Measurements from ENCODE around the gene PITX3. TPM values are rescaled to one million over a fixed set of nuclear protein-coding genes. Genes with fewer than 3 reads are reported as not detected.

PITX3 gene
- total RNA-seq (not detected), polyA plus RNA-seq (not detected)
- long read RNA-seq, donor 1, result 0 reads
- long read RNA-seq, donor 2, result 0 reads

- 1 to 2% (median 1%) methylated on average over 25 to 57 of the region's 57 CpGs for WGBS, 5 donors
- H3K9me3 ChIP-seq, result no peaks in the 10 kb centered on the region
- no peaks in the 10 kb centered on the region for H3K36me3 ChIP-seq
- H3K4me1 ChIP-seq, result peaks cover 19 to 48% (median 38%) of the 10 kb centered on the region in 6 donors
- peak; percentile 93 for DNase-seq
- H3K27me3 ChIP-seq (replicated peaks in 1 of 7), result peaks cover 0 to 43% (median 18%) of the 10 kb centered on the region in 7 donors
- TF ChIP-seq CTCF (IDR thresholded peaks at IDR 0.05 in 8 of 11, conservative IDR thresholded peaks at IDR 0.05 in 3 of 11) (peak in 1 of 11 experiments; percentile 31), POLR2AphosphoS5 (IDR thresholded peaks at IDR 0.05) (peak in 2 of 3 donors; percentile 64 to 66), POLR2A (IDR thresholded peaks at IDR 0.05) (no peak)
- intact Hi-C loops (cut with DNase I; ENCODE audit: low total_unique reads), result no loop called here
- peak within 1 kb of the TSS; percentile 46 to 77 (median 52) for H3K4me3 ChIP-seq
- no peak within 1 kb of the TSS for H3K27ac ChIP-seq
Observed at GRCh38 chr10:102241444-102242117, at the start of gene PITX3. Gene PITX3, minus strand, starts transcription at chr10:102241512. Its CDS starts 9,432 bp downstream, at chr10:102232080.

- H3K4me1 ChIP-seq, result peaks cover 0 to 18% (median 1%) of the 10 kb centered on the region in 6 donors
- no peak for DNase-seq
- H3K27ac ChIP-seq, result no peak overlapping the region
- TF ChIP-seq CTCF (IDR thresholded peaks at IDR 0.05 in 8 of 11, conservative IDR thresholded peaks at IDR 0.05 in 3 of 11) (no peak), POLR2AphosphoS5 (IDR thresholded peaks at IDR 0.05) (no peak), POLR2A (IDR thresholded peaks at IDR 0.05) (no peak)
- H3K27me3 ChIP-seq (replicated peaks in 1 of 7), result no peaks in the 10 kb centered on the region
- H3K9me3 ChIP-seq, result no peaks in the 10 kb centered on the region
- no peak overlapping the region for H3K4me3 ChIP-seq
- 90 to 100% (median 96%) methylated on average over 3 of the region's 3 CpGs for WGBS, 5 donors
- intact Hi-C loops (cut with DNase I; ENCODE audit: low total_unique reads), result no loop called here
- peaks cover 0 to 33% (median 3%) of the 10 kb centered on the region in 6 donors for H3K36me3 ChIP-seq
Observed at GRCh38 chr10:102289840-102290239, 48.5 kb upstream of the PITX3 start.

GRCh38 chr10:102289356-102289755, 48.0 kb upstream of the PITX3 start:
- H3K27me3 ChIP-seq (replicated peaks in 1 of 7), result no peaks in the 10 kb centered on the region
- H3K9me3 ChIP-seq, result no peaks in the 10 kb centered on the region
- peaks cover 0 to 23% (median 1%) of the 10 kb centered on the region in 6 donors for H3K4me1 ChIP-seq
- no peak overlapping the region for H3K27ac ChIP-seq
- H3K4me3 ChIP-seq, result no peak overlapping the region
- no peak for DNase-seq
- WGBS, 5 donors, result 94 to 98% (median 98%) methylated on average over 2 of the region's 2 CpGs
- TF ChIP-seq CTCF (IDR thresholded peaks at IDR 0.05 in 8 of 11, conservative IDR thresholded peaks at IDR 0.05 in 3 of 11) (no peak), POLR2A (IDR thresholded peaks at IDR 0.05) (no peak), POLR2AphosphoS5 (IDR thresholded peaks at IDR 0.05) (no peak)
- H3K36me3 ChIP-seq, result peaks cover 0 to 34% (median 3%) of the 10 kb centered on the region in 6 donors
- intact Hi-C loops (cut with DNase I; ENCODE audit: low total_unique reads), result no loop called here

- no peak overlapping the region for H3K27ac ChIP-seq
- H3K9me3 ChIP-seq, result no peaks in the 10 kb centered on the region
- TF ChIP-seq POLR2AphosphoS5 (IDR thresholded peaks at IDR 0.05), result no peak
- no peak for TF ChIP-seq POLR2A (IDR thresholded peaks at IDR 0.05)
- no peak for TF ChIP-seq CTCF (IDR thresholded peaks at IDR 0.05 in 8 of 11, conservative IDR thresholded peaks at IDR 0.05 in 3 of 11)
- H3K4me3 ChIP-seq, result no peak overlapping the region
- H3K4me1 ChIP-seq, result peaks cover 2 to 37% (median 9%) of the 10 kb centered on the region in 6 donors
- no peak for DNase-seq
- H3K27me3 ChIP-seq (replicated peaks in 1 of 7), result no peaks in the 10 kb centered on the region
- WGBS, 5 donors, result 89 to 98% (median 95%) methylated on average over 4 of the region's 4 CpGs
- intact Hi-C loops (cut with DNase I; ENCODE audit: low total_unique reads), result no loop called here
- peaks cover 0 to 32% (median 3%) of the 10 kb centered on the region in 6 donors for H3K36me3 ChIP-seq
Observed at GRCh38 chr10:102287991-102288390, 46.7 kb upstream of the PITX3 start.
